Epithelial cell of proximal tubule (primary cell): ENCODE data around the gene MFAP2. TPM values are rescaled to one million over a fixed set of nuclear protein-coding genes. Genes with fewer than 3 reads are reported as not detected.
"Not testable (repeated sequence)": the region's sequence is repeated elsewhere in the genome, so short reads cannot be mapped to it uniquely, and the experiment has no call there.

Source experiments
- DNase-seq: peaks from one replicate; pipeline ENCODE4 v3.0.0-alpha.2; 2011; ENCODE audit warnings: low read depth
- H3K4me3 ChIP-seq: 2 replicates; pipeline ENCODE4 v1.5.1; 2011; ENCODE audit warnings: low read depth, mild to moderate bottlenecking, low read length
- total RNA-seq: library from RNA; depleted of rRNA; stranded (reverse); fragments of >200 nt; gene quantifications from 2 replicates; pipeline ENCODE4 v1.2.3, GENCODE V29; 2015
- TF ChIP-seq, protein P1 (sequence below): conservative IDR thresholded peaks from 2 replicates; pipeline ENCODE4 v1.5.1; 2012; ENCODE audit warnings: low read depth, mild to moderate bottlenecking, low read length

Gene MFAP2
- total RNA-seq, 1 donor from 2014 or later: 53.2 TPM

DNA sequence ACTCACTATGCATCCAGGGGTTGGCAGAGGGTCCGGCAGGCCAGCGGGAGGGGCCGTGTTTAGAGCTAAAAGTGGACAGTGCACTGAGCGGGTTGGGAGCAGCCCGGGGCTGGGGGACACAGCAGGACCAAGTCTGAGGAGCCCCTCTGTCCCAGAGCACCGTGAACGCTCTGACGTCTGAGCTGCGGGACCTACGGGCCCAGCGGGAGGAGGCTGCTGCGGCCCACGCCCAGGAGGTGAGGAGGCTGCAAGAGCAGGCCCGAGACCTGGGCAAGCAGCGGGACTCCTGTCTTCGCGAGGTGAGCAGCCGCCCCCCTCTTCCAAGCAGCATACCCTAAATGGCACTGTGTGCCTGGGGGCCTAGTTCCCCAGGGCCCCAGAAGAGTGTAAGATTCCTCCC lies 25.8 kb downstream of the MFAP2 start:
- TF ChIP-seq, protein P1, sequence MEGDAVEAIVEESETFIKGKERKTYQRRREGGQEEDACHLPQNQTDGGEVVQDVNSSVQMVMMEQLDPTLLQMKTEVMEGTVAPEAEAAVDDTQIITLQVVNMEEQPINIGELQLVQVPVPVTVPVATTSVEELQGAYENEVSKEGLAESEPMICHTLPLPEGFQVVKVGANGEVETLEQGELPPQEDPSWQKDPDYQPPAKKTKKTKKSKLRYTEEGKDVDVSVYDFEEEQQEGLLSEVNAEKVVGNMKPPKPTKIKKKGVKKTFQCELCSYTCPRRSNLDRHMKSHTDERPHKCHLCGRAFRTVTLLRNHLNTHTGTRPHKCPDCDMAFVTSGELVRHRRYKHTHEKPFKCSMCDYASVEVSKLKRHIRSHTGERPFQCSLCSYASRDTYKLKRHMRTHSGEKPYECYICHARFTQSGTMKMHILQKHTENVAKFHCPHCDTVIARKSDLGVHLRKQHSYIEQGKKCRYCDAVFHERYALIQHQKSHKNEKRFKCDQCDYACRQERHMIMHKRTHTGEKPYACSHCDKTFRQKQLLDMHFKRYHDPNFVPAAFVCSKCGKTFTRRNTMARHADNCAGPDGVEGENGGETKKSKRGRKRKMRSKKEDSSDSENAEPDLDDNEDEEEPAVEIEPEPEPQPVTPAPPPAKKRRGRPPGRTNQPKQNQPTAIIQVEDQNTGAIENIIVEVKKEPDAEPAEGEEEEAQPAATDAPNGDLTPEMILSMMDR: no peak
- no peak for DNase-seq
- no peak overlapping the region for H3K4me3 ChIP-seq

DNA sequence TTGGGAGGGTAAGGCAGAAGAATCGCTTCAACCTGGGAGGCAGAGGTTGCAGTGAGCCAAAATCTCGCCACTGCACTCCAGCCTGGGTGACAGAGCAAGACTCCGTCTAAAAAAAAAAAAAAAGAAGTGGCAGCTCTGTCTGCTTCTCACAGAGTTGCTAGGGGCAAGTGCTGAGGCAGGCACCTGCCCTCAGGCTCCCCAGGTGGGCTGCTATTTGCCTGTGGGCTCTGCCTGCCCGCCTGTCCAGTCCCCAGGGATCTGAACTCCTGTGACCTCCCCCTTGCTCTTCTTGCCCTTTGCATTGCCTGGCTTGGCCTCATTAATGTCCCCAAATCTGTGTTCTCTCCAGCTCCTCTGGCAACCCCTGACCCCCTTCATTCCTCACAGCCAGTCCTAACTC lies 28.0 kb downstream of the MFAP2 start:
- DNase-seq, H3K4me3 ChIP-seq: not testable (repeated sequence)

DNA sequence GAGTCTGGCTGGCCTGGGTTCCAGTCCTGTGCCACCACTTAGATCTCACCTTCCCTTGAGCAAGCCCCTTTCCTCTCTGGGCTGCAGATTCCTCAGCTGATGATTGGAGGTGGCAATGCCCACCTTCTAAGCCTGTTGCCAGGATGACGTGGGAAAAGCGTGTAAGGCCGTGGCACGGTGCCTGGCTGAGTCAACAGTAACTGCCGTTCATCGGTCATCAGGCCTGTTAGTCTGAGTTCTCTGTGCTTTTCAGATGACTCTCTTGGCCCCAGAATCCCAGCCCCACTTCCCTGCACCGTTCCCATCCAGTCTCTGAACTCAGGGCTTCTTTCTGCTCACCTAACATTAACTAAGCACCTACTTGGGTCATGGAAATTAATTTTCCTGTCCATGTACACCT lies 31.4 kb downstream of the MFAP2 start:
- DNase-seq: peak; percentile 30
- H3K4me3 ChIP-seq: not testable (repeated sequence)

DNA sequence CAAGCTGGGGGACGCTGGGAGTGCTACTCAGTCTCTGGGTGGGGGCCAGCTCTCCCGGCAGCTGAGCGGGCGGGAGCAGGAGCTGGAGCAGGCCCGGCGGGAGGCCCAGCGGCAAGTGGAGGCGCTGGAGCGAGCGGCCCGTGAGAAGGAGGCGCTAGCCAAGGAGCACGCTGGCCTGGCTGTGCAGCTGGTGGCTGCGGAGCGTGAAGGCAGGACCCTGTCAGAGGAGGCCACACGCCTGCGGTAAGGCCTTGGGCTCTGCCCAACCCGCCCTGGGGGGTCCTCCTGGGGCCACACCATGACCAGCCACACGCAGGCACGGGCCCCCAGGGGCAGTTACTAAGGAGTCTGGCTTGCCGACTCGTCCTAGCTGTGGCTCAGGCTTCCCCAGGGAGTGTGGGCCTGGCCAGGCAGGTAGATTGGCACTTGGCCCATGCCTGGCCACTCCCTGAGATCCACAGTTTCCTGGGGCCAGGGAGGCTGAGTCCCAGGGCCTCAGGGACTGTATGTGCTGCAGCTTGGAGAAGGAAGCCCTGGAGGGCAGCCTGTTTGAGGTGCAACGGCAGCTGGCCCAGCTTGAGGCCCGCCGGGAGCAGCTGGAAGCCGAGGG lies 32.0 kb downstream of the MFAP2 start:
- not testable (repeated sequence) for H3K4me3 ChIP-seq
- DNase-seq: peak; percentile 50

DNA sequence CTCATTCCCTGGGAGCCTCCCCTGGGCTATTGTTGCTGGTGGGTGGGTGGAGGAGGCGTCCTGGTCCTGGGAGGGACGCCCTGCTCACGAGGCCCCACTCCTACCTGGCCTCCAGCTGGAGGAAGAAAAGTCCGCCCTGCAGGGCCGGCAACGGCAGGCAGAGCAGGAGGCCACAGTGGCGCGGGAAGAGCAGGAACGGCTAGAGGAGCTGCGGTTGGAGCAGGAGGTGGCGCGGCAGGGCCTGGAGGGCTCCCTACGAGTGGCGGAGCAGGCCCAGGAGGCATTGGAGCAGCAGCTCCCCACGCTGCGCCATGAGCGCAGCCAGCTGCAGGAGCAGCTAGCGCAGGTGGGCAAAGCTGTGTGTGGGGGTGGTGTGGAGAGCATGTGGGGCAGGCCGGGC lies 33.8 kb downstream of the MFAP2 start:
- no peak for DNase-seq
- TF ChIP-seq, protein P1: no peak
- H3K4me3 ChIP-seq: no peak overlapping the region

DNA sequence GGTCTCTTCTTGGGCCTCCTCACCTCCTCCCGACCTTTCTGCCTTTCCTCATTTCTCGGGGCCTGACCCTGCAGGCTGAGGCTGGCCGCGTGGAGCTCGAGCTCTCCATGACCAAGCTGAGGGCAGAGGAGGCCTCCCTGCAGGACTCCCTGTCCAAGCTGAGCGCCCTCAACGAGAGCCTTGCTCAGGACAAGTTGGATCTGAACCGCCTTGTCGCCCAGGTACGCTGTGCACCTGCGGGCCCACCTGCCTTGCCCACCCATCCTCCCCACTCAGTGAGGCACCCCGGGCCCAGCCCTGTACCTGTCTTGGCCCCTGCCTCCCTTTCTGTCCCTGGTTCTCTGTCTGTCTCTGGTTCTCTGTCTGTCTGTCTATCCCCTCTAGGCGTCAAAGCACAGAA lies 34.2 kb downstream of the MFAP2 start:
- not testable (repeated sequence) for DNase-seq, H3K4me3 ChIP-seq

DNA sequence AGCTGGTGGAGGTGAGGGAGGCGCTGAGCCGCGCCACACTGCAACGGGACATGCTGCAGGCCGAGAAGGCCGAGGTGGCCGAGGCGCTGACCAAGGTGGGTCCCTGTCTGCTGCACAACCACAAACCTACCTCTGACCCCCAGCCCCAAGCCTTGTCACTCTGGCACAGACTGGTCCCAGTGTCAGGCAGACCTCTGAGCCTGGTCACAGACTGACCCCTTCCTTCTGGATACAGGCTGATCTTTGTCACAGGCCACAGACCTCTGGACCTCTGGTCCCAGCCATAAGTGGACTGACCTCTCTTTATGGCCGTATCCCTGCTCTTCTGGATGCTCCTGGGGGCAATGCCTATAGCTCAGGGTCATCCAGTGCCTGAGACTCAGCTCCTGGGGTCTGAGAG lies 34.9 kb downstream of the MFAP2 start:
- DNase-seq, H3K4me3 ChIP-seq: not testable (repeated sequence)

DNA sequence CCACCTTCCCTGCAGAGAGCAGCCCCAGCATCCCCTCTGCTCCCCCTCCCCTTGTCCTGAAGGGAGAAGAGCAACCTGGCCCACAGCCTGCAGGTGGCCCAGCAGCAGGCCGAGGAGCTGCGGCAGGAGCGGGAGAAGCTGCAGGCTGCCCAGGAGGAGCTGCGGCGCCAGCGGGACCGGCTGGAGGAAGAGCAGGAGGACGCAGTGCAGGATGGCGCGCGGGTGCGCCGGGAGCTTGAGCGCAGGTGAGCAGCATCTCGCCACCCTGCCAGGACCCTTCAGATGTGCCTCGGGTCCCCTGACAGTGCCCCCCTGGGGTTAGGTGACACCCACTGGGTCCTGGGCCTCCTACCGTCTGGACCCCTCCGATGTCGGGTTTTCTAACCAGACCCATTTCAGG lies 36.4 kb downstream of the MFAP2 start:
- DNase-seq: no peak
- TF ChIP-seq, protein P1: no peak
- H3K4me3 ChIP-seq: no peak overlapping the region

DNA sequence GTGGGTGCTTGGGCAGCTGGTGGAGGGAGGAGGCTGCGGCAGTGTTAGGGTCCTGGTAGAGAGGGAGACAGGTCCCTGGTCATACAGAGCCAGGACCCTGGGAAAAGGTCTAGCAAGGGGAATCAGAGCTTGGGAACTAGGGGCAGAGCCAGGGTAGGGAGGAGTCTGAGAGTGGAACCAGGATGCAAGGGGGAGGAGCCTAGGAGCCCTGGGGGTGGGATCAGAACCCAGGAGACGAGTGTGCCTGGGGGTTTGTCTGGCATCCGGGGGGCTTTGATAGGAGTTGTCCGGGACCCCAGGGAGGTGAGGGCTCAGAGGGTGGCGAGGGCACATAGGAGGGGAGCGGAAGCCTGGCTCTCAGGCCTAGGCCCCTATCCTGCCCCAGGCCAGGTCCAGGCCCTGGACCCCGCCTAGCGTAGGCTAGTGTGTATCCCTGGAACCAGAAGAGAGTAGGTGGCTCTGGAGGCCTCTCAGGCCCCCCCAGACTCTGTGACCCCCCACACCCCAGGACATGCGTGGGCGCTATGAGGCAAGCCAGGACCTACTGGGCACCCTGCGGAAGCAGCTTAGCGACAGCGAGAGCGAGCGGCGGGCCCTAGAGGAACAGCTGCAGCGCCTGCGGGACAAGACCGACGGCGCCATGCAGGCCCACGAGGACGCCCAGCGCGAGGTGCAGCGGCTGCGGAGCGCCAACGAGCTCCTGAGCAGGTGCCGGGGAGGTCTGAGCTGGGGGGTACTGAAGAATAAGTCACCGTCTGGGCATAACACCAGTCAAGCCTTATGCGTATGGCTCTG lies 40.8 kb downstream of the MFAP2 start:
- DNase-seq, H3K4me3 ChIP-seq: not testable (repeated sequence)

DNA sequence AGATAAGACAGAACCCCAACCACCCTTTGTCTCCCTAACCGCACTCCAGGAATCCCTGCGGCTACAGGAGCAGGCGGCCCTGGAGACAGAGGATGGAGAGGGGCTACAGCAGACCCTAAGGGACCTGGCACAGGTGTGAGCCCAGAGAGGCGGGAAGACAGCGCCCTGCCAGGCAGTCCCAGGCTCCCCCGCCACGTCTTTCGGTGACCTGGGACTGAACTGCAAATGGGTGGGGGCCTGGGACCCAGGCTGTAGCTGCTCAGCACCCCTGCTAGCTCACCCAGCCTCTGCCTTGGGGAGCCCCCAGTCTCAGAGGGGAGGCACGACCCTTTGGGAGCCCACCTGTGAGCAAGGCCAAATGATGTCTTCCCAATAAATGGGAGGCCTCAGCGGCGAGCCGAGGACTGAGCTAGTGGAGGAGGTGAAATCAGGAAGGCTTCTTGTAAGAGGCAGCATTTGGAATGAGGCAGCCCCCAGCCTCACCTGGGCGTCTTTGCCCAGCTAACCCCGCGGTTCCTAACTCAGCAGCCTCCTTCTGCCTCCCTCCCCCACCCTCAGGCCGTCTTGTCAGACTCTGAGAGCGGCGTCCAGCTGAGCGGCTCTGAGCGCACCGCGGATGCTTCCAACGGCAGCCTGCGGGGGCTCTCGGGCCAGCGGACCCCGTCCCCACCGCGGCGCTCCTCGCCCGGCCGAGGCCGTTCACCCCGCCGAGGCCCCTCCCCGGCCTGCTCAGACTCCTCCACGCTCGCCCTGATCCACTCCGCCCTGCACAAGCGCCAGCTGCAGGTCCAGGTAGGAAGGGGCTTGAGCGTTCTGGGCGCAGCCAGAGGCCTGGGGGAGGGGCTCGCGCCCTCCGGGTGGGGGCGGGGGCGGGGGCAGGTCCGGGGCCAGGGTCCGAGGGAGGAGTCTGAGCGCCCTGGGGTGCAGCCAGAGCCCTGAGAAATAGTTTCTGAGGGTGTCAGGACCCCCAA lies 41.8 kb downstream of the MFAP2 start:
- H3K4me3 ChIP-seq: no peak overlapping the region
- TF ChIP-seq, protein P1: no peak
- no peak for DNase-seq

DNA sequence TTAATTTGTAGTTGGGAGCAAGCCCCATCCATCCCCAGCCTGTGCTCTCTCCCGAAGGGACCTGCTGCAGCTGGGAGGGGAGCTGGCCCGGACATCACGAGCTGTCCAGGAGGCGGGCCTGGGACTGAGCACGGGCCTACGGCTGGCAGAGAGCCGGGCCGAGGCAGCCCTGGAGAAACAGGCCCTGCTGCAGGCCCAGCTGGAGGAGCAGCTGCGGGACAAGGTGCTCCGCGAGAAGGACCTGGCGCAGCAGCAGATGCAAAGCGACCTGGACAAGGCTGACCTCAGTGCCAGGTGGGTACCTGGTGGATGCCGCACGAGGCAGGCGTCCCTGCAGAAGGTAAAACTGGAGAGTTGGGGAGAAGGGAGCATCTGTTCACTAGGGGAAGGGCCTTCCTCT lies 43.8 kb downstream of the MFAP2 start:
- not testable (repeated sequence) for H3K4me3 ChIP-seq, DNase-seq

DNA sequence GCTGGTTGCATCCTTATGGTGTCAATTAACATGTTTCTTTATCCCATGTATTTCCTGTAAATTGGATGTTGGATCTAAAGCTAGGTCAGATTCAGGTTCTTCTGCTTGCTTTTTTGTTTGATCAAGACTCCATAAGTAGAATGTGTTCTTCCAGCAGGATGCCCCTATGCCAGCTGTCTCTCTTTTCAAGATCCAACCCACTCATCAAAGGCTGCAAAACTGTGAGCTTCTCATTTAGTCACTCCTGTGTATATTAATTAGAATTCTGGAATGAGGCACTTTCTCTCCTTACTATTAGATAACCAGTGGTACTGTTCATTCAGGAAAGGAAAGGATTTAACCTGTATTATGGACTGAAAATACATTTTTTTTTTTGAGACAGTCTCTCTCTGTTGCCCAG lies 46.5 kb downstream of the MFAP2 start:
- H3K4me3 ChIP-seq, DNase-seq: not testable (repeated sequence)

DNA sequence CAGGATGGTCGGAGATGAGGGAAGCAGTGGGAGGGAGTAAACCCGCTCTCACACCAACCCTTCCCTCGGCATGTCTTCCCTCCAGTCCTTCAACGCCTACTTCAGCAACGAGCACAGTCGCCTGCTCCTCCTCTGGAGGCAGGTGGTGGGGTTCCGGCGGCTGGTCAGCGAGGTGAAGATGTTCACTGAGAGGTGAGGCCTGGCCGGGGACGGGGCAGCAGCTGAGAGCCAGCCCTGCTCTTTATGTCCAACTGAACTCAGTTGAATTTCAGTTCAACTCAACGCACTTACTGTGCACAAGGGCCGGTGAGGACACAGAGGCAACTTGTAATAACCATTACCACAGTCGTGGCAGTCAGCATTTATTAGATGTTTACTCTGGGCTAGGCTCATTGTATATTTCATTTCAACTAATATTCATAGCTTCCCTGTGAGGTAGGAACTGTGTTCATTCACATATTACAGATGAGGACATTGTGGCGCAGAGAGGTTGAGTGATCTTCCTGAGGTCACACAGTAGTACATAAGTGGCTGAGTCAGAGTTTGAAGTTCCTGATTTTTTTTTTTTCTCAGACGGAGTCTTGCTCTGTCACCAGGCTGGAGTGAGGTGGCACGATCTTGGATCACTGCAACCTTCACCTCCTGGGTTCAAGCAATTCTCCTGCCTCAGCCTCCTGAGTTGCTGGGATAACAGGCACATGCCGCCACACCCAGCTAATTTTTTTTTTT lies 49.0 kb downstream of the MFAP2 start:
- not testable (repeated sequence) for H3K4me3 ChIP-seq, DNase-seq
